ENCODE measurements around the gene DZIP3. TPM values are rescaled to one million over a fixed set of nuclear protein-coding genes. Genes with fewer than 3 reads are reported as not detected.

DZIP3 gene
- total and polyA plus RNA-seq, 11 donors = 3.8 to 24.9 (median 15.6) TPM

GRCh38 chr3:108661699-108662098 is 72.2 kb downstream of the DZIP3 start:
- Histone ChIP-seq H3K36me3 (peaks cover 0 to 23% (median 4%) of the 10 kb centered on the region in 9 donors), H3K4me3 (peak overlapping the region in 2 of 12 donors; percentile 9 to 16), H3K27me3 (no peaks in the 10 kb centered on the region), H3K9me3 (no peaks in the 10 kb centered on the region), H3K4me1 (peaks cover 0 to 5% (median 0%) of the 10 kb centered on the region in 12 donors), H3K27ac (no peak overlapping the region)
- ATAC-seq (no peak), DNase-seq (no peak)
- intact Hi-C loops (cut with DNase I) = loop anchor here in 8 of 10 donors (1.0 to 10.0 kb wide), 6 partner anchors 253 to 421 kb away; no protein-coding TSS in a partner anchor
- TF ChIP-seq, protein P1, sequence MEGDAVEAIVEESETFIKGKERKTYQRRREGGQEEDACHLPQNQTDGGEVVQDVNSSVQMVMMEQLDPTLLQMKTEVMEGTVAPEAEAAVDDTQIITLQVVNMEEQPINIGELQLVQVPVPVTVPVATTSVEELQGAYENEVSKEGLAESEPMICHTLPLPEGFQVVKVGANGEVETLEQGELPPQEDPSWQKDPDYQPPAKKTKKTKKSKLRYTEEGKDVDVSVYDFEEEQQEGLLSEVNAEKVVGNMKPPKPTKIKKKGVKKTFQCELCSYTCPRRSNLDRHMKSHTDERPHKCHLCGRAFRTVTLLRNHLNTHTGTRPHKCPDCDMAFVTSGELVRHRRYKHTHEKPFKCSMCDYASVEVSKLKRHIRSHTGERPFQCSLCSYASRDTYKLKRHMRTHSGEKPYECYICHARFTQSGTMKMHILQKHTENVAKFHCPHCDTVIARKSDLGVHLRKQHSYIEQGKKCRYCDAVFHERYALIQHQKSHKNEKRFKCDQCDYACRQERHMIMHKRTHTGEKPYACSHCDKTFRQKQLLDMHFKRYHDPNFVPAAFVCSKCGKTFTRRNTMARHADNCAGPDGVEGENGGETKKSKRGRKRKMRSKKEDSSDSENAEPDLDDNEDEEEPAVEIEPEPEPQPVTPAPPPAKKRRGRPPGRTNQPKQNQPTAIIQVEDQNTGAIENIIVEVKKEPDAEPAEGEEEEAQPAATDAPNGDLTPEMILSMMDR (IDR thresholded peaks at IDR 0.05) = no peak
- no peak for TF ChIP-seq POLR2A (IDR thresholded peaks at IDR 0.05)
- 46 to 63% (median 53%) methylated on average over 2 of the region's 2 CpGs for WGBS, 4 donors

- peak in 1 of 5 donors; percentile 12 for DNase-seq
These were observed 72.7 kb downstream of the DZIP3 start for GRCh38 chr3:108662142-108662738.

GRCh38 chr3:108664266-108664665 is 74.7 kb downstream of the DZIP3 start:
- intact Hi-C loops (cut with DNase I) = loop anchor here in 5 of 10 donors (2.0 to 10.0 kb wide), 5 partner anchors 247 to 418 kb away; no protein-coding TSS in a partner anchor
- 86 to 100% (median 92%) methylated on average over 1 of the region's 1 CpG for WGBS, 4 donors

More at GRCh38 chr3:108662142-108662738, 72.7 kb downstream of the DZIP3 start:
- 18 to 21% (median 20%) methylated on average over 6 of the region's 6 CpGs for WGBS, 4 donors
- H3K27ac ChIP-seq = no peak overlapping the region
- H3K36me3 ChIP-seq = peaks cover 0 to 23% (median 4%) of the 10 kb centered on the region in 9 donors
- H3K27me3 ChIP-seq = no peaks in the 10 kb centered on the region
- ATAC-seq = peak in 3 of 4 donors; percentile 45 to 74 (median 68)
- intact Hi-C loops (cut with DNase I) = loop anchor here in 8 of 10 donors (1.0 to 10.0 kb wide), 6 partner anchors 253 to 420 kb away; no protein-coding TSS in a partner anchor
- H3K4me3 ChIP-seq = peak overlapping the region in 2 of 12 donors; percentile 9 to 16
- TF ChIP-seq, protein P1 (IDR thresholded peaks at IDR 0.05) = peak; percentile 64 to 85 (median 80)
- TF ChIP-seq POLR2A (IDR thresholded peaks at IDR 0.05) = no peak
- no peaks in the 10 kb centered on the region for H3K9me3 ChIP-seq
- H3K4me1 ChIP-seq = peaks cover 0 to 5% (median 0%) of the 10 kb centered on the region in 12 donors

GRCh38 chr3:108667312-108667711 is 77.8 kb downstream of the DZIP3 start:
- no peak for ATAC-seq
- peaks cover 0 to 43% (median 4%) of the 10 kb centered on the region in 9 donors for H3K36me3 ChIP-seq
- no peak for DNase-seq
- WGBS, 4 donors = 0 to 1% (median 0%) methylated on average over 1 of the region's 1 CpG
- H3K27me3 ChIP-seq = no peaks in the 10 kb centered on the region
- H3K4me3 ChIP-seq = no peak overlapping the region
- no peak for TF ChIP-seq POLR2A (IDR thresholded peaks at IDR 0.05)
- H3K9me3 ChIP-seq = no peaks in the 10 kb centered on the region
- H3K4me1 ChIP-seq = no peaks in the 10 kb centered on the region
- intact Hi-C loops (cut with DNase I) = loop anchor here in 4 of 10 donors (5.0 to 10.0 kb wide), 4 partner anchors 240 to 407 kb away; no protein-coding TSS in a partner anchor
- no peak overlapping the region for H3K27ac ChIP-seq

More at GRCh38 chr3:108664266-108664665, 74.7 kb downstream of the DZIP3 start:
- no peak for DNase-seq
- Histone ChIP-seq H3K4me3 (no peak overlapping the region), H3K27me3 (no peaks in the 10 kb centered on the region), H3K4me1 (peaks cover 0 to 5% (median 0%) of the 10 kb centered on the region in 12 donors), H3K27ac (no peak overlapping the region), H3K36me3 (peaks cover 0 to 23% (median 4%) of the 10 kb centered on the region in 9 donors), H3K9me3 (no peaks in the 10 kb centered on the region)
- TF ChIP-seq POLR2A (IDR thresholded peaks at IDR 0.05) = no peak
- TF ChIP-seq, protein P1 (IDR thresholded peaks at IDR 0.05) = no peak
- no peak for ATAC-seq

Measured in heart left ventricle (tissue), 16 donors.